Measurements from ENCODE around the gene SMCHD1.

SMCHD1 gene

DNA sequence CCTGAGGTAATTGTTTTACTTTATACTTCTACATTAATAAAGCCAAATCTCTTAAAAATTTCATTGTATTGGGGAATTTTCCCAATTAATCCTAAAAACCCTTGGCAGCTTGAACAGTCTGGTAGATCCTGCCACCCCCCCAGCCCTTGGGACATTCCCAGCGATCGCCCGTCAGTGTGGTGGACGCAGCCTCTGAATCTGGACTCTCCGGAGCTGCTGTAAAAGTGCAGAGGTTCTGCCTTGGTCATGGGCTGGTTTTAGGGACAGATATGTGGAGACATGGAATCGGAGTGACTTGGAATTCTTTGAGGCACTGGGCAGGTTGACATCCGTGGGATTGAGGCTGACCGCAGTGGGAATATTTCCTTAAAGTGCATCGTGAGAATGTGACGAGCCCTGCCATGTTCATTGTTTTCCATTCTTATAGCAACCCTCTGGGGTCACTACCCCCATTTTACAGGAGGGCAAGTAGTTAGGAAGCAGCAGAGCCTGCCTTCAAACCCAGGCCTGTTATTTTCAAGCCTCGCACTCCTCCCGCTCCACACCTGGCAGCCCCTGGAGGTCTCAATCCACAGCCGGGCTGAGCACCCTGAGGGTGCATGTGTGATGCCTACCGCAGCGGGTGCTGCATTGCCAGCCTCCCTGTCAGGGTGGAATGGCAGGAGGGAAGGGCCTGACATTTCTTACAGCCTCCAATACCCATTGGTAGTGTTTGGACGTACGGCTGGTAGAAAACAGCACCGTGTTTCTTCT is 197.8 kb downstream of the SMCHD1 start:
- no peak for DNase-seq (ENCODE audit: low read depth)

DNA sequence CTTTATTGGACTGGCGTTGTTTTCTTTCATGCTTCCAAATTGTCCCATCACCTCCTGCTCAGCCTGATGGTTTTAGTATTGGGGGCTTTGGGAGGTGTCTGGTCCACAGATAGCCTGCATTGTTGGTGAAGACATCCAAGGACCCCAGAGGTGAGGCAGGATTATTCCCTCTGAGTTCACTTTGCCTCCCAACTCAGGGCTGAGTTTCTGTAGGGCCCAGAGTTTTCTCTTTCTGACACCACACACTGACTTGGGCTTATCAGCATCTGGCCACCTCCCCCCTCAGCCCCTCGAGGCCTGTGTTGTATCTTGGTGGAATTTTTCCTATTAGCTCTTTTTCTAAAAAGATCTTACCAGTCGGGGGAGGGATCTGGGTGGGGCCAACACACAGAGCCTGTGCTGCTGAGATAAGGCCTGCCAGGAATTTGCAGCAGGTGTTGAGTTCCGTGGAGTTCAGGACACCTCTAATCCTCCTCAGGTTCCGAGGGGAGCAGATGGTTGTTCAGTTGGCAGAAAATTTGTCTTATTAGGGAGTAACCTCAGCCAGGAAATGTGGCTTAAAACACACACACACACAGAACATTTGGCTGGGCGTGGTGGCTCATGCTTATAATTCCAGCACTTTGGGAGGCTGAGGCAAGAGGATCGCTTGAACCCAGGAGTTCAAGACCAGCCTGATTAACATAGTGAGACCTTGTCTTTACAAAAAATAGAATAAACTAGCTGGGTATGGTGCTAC is 198.6 kb downstream of the SMCHD1 start:
- no peak for DNase-seq (ENCODE audit: low read depth)

Data from activated T-cell treated with anti-CD3 and anti-CD28 coated beads for 24 hours (primary cell).